WTC11 (cell line): ENCODE results near the gene MCM6. TPM values are rescaled to one million over a fixed set of nuclear protein-coding genes. Genes with fewer than 3 reads are reported as not detected.

ENCODE experiments used
- ATAC-seq: fragments of 200-7000 bp; cut with Tn5 transposase; 2 replicates; pipeline ENCODE4 v1.10.0; 2021; ENCODE audit warnings: mild to moderate bottlenecking, moderate library complexity
- CTCF ChIA-PET: fragments of 300-600 bp; sonication (Branson Sonifier 250); formaldehyde crosslinking; loops from one replicate; lab custom pipeline; 2021; ENCODE audit warnings: antibody characterized with exemption; lab: Charles Lee
- POLR2A ChIA-PET: fragments of 350-600 bp; sonication (Branson Sonifier 250); formaldehyde crosslinking; loops from one replicate; lab custom pipeline; 2021; ENCODE audit warnings: antibody characterized with exemption; lab: Charles Lee
- DNase-seq: peaks from one replicate; pipeline ENCODE4 v3.0.0; 2021; ENCODE audit warnings: low spot score
- H3K27ac Mint-ChIP-seq: 2 replicates; pipeline ENCODE4 v1.8.0; 2021; ENCODE audit warnings: mixed read lengths
- H3K27me3 Mint-ChIP-seq: 2 replicates; pipeline ENCODE4 v1.8.0; 2021; ENCODE audit warnings: low read depth, mild to moderate bottlenecking, moderate library complexity, mixed read lengths
- H3K36me3 Mint-ChIP-seq: 2 replicates; pipeline ENCODE4 v1.8.0; 2021; ENCODE audit warnings: mixed read lengths
- H3K4me1 Mint-ChIP-seq: 2 replicates; pipeline ENCODE4 v1.8.0; 2022; ENCODE audit warnings: mixed read lengths
- H3K4me3 Mint-ChIP-seq: 2 replicates; pipeline ENCODE4 v1.8.0; 2021; ENCODE audit warnings: mild to moderate bottlenecking, moderate library complexity, mixed read lengths
- H3K9me3 Mint-ChIP-seq: 2 replicates; pipeline ENCODE4 v1.8.0; 2021; ENCODE audit warnings: mixed read lengths
- ATF2 ChIP-seq: sonication (generic); formaldehyde crosslinking; IDR thresholded peaks from 2 replicates; pipeline ENCODE4 v1.8.1; 2022; ENCODE audit warnings: low read depth, missing genetic modification reagents, borderline replicate concordance
- CTCF ChIP-seq: fragments of 200-600 bp; IDR thresholded peaks from 2 replicates; pipeline ENCODE4 v1.8.0; 2022; ENCODE audit warnings: antibody characterized with exemption
- FOXJ3 ChIP-seq: sonication (generic); formaldehyde crosslinking; IDR thresholded peaks from 2 replicates; pipeline ENCODE4 v1.9.0; 2021; ENCODE audit warnings: missing genetic modification reagents, mild to moderate bottlenecking, borderline replicate concordance
- FOXK1 ChIP-seq: sonication (generic); formaldehyde crosslinking; IDR thresholded peaks from 2 replicates; pipeline ENCODE4 v1.8.0; 2022; ENCODE audit warnings: mild to moderate bottlenecking, moderate library complexity, missing genetic modification reagents
- NR1H2 ChIP-seq: sonication (generic); formaldehyde crosslinking; IDR thresholded peaks from 2 replicates; pipeline ENCODE4 v1.9.0; 2021; ENCODE audit warnings: mild to moderate bottlenecking, moderate library complexity, missing genetic modification reagents
- OVOL2 ChIP-seq: fragments of 250-450 bp; sonication (Bioruptor Pico); IDR thresholded peaks from 2 replicates; pipeline ENCODE4 v1.9.0; 2021; ENCODE audit warnings: mild to moderate bottlenecking, borderline replicate concordance
- RELA ChIP-seq: sonication (generic); formaldehyde crosslinking; IDR thresholded peaks from 2 replicates; pipeline ENCODE4 v1.8.1; 2022; ENCODE audit warnings: missing genetic modification reagents, mild to moderate bottlenecking, borderline replicate concordance
- RORB ChIP-seq: fragments of 250-450 bp; sonication (Bioruptor Pico); IDR thresholded peaks from 2 replicates; pipeline ENCODE4 v1.9.0; 2021; ENCODE audit warnings: mild to moderate bottlenecking
- SMAD3 ChIP-seq: sonication (generic); formaldehyde crosslinking; IDR thresholded peaks from 2 replicates; pipeline ENCODE4 v1.8.0; 2022; ENCODE audit warnings: missing genetic modification reagents, mild to moderate bottlenecking, borderline replicate concordance
- SMAD4 ChIP-seq: sonication (generic); formaldehyde crosslinking; IDR thresholded peaks from 2 replicates; pipeline ENCODE4 v1.8.0; 2022; ENCODE audit warnings: mild to moderate bottlenecking, missing genetic modification reagents
- SP1 ChIP-seq: sonication (generic); formaldehyde crosslinking; conservative IDR thresholded peaks from 2 replicates; pipeline ENCODE4 v1.8.1; 2022; ENCODE audit warnings: missing genetic modification reagents
- TEAD1 ChIP-seq: sonication (generic); formaldehyde crosslinking; IDR thresholded peaks from 2 replicates; pipeline ENCODE4 v1.8.0; 2022; ENCODE audit warnings: mild to moderate bottlenecking, missing genetic modification reagents
- TP53 ChIP-seq: sonication (generic); formaldehyde crosslinking; IDR thresholded peaks from 2 replicates; pipeline ENCODE4 v1.8.1; 2023; ENCODE audit warnings: mild to moderate bottlenecking, missing genetic modification reagents
- ZNF317 ChIP-seq: sonication (generic); formaldehyde crosslinking; IDR thresholded peaks from 2 replicates; pipeline ENCODE4 v1.8.1; 2023; ENCODE audit warnings: low read depth, mild to moderate bottlenecking, moderate library complexity, missing genetic modification reagents, borderline replicate concordance
- ZNF396 ChIP-seq: fragments of 250-450 bp; sonication (Bioruptor Pico); IDR thresholded peaks from 2 replicates; pipeline ENCODE4 v1.8.0; 2021; ENCODE audit warnings: mild to moderate bottlenecking, moderate library complexity, borderline replicate concordance
- ZNF512 ChIP-seq: sonication (generic); formaldehyde crosslinking; IDR thresholded peaks from 2 replicates; pipeline ENCODE4 v1.8.1; 2022; ENCODE audit warnings: missing genetic modification reagents, borderline replicate concordance
- total RNA-seq: library from RNA; stranded (reverse); gene quantifications from 3 replicates; pipeline ENCODE4 v1.2.3, GENCODE V29; 2021
- TF ChIP-seq, protein P1 (sequence below): sonication (generic); formaldehyde crosslinking; conservative IDR thresholded peaks from 2 replicates; pipeline ENCODE4 v1.8.1; 2023; ENCODE audit warnings: mild to moderate bottlenecking, low read depth, missing genetic modification reagents, moderate library complexity
- TF ChIP-seq, protein P2 (sequence below): sonication (generic); formaldehyde crosslinking; IDR thresholded peaks from 2 replicates; pipeline ENCODE4 v1.8.1; 2023; ENCODE audit warnings: mild to moderate bottlenecking, moderate library complexity, missing genetic modification reagents
- TF ChIP-seq, protein P3 (sequence below): fragments of 250-450 bp; sonication (Bioruptor Pico); IDR thresholded peaks from 2 replicates; pipeline ENCODE4 v1.8.0; 2021; ENCODE audit warnings: mild to moderate bottlenecking
- TF ChIP-seq, protein P4 (sequence below): sonication (generic); formaldehyde crosslinking; IDR thresholded peaks from 2 replicates; pipeline ENCODE4 v1.8.0; 2022; ENCODE audit warnings: mild to moderate bottlenecking, missing genetic modification reagents

Gene MCM6
- total RNA-seq, 1 experiment from 2014 or later: 107 TPM

- CTCF ChIA-PET: no interaction called here
- ATAC-seq (no peak), DNase-seq (no peak)
- H3K9me3 Mint-ChIP-seq: no peaks in the 10 kb centered on the region
- no peak overlapping the region for H3K4me3 Mint-ChIP-seq
- no peak overlapping the region for H3K27ac Mint-ChIP-seq
- H3K4me1 Mint-ChIP-seq: no peaks in the 10 kb centered on the region
- H3K27me3 Mint-ChIP-seq: no peaks in the 10 kb centered on the region
- peaks cover 71% of the 10 kb centered on the region for H3K36me3 Mint-ChIP-seq
- POLR2A ChIA-PET: no interaction called here
- TF ChIP-seq, protein P1, sequence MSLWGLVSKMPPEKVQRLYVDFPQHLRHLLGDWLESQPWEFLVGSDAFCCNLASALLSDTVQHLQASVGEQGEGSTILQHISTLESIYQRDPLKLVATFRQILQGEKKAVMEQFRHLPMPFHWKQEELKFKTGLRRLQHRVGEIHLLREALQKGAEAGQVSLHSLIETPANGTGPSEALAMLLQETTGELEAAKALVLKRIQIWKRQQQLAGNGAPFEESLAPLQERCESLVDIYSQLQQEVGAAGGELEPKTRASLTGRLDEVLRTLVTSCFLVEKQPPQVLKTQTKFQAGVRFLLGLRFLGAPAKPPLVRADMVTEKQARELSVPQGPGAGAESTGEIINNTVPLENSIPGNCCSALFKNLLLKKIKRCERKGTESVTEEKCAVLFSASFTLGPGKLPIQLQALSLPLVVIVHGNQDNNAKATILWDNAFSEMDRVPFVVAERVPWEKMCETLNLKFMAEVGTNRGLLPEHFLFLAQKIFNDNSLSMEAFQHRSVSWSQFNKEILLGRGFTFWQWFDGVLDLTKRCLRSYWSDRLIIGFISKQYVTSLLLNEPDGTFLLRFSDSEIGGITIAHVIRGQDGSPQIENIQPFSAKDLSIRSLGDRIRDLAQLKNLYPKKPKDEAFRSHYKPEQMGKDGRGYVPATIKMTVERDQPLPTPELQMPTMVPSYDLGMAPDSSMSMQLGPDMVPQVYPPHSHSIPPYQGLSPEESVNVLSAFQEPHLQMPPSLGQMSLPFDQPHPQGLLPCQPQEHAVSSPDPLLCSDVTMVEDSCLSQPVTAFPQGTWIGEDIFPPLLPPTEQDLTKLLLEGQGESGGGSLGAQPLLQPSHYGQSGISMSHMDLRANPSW (CRISPR knock-in tag): no peak
- TF ChIP-seq ZNF317 (no peak), TP53 (CRISPR knock-in tag) (no peak), ZNF396 (CRISPR knock-in tag) (no peak), SMAD3 (CRISPR knock-in tag) (no peak), CTCF (no peak), FOXJ3 (no peak), RORB (CRISPR knock-in tag) (no peak), FOXK1 (CRISPR knock-in tag) (no peak), SP1 (no peak), TEAD1 (no peak), ZNF512 (CRISPR knock-in tag) (no peak), NR1H2 (CRISPR knock-in tag) (no peak)
- TF ChIP-seq, protein P2, sequence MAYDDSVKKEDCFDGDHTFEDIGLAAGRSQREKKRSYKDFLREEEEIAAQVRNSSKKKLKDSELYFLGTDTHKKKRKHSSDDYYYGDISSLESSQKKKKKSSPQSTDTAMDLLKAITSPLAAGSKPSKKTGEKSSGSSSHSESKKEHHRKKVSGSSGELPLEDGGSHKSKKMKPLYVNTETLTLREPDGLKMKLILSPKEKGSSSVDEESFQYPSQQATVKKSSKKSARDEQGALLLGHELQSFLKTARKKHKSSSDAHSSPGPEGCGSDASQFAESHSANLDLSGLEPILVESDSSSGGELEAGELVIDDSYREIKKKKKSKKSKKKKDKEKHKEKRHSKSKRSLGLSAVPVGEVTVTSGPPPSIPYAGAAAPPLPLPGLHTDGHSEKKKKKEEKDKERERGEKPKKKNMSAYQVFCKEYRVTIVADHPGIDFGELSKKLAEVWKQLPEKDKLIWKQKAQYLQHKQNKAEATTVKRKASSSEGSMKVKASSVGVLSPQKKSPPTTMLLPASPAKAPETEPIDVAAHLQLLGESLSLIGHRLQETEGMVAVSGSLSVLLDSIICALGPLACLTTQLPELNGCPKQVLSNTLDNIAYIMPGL (CRISPR knock-in tag): no peak
These were observed 25.2 kb downstream of the MCM6 start for GRCh38 chr2:135850892-135851668.

GRCh38 chr2:135849087-135849486 is 27.2 kb downstream of the MCM6 start:
- POLR2A ChIA-PET: no interaction called here
- peaks cover 80% of the 10 kb centered on the region for H3K36me3 Mint-ChIP-seq
- no peaks in the 10 kb centered on the region for H3K27me3 Mint-ChIP-seq
- H3K4me3 Mint-ChIP-seq: no peak overlapping the region
- H3K27ac Mint-ChIP-seq: no peak overlapping the region
- H3K4me1 Mint-ChIP-seq: no peaks in the 10 kb centered on the region
- CTCF ChIA-PET: no interaction called here
- TF ChIP-seq SMAD4 (CRISPR knock-in tag) (no peak), OVOL2 (CRISPR knock-in tag) (no peak), SP1 (no peak), ATF2 (CRISPR knock-in tag) (no peak), RELA (no peak)
- TF ChIP-seq, protein P3, sequence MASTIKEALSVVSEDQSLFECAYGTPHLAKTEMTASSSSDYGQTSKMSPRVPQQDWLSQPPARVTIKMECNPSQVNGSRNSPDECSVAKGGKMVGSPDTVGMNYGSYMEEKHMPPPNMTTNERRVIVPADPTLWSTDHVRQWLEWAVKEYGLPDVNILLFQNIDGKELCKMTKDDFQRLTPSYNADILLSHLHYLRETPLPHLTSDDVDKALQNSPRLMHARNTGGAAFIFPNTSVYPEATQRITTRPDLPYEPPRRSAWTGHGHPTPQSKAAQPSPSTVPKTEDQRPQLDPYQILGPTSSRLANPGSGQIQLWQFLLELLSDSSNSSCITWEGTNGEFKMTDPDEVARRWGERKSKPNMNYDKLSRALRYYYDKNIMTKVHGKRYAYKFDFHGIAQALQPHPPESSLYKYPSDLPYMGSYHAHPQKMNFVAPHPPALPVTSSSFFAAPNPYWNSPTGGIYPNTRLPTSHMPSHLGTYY (CRISPR knock-in tag): no peak
- TF ChIP-seq, protein P4, sequence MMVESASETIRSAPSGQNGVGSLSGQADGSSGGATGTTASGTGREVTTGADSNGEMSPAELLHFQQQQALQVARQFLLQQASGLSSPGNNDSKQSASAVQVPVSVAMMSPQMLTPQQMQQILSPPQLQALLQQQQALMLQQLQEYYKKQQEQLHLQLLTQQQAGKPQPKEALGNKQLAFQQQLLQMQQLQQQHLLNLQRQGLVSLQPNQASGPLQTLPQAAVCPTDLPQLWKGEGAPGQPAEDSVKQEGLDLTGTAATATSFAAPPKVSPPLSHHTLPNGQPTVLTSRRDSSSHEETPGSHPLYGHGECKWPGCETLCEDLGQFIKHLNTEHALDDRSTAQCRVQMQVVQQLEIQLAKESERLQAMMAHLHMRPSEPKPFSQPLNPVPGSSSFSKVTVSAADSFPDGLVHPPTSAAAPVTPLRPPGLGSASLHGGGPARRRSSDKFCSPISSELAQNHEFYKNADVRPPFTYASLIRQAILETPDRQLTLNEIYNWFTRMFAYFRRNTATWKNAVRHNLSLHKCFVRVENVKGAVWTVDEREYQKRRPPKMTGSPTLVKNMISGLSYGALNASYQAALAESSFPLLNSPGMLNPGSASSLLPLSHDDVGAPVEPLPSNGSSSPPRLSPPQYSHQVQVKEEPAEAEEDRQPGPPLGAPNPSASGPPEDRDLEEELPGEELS (CRISPR knock-in tag): no peak
- DNase-seq (no peak), ATAC-seq (no peak)
- no peaks in the 10 kb centered on the region for H3K9me3 Mint-ChIP-seq
